ENCODE results near the gene TSFM.

The TSFM gene

GRCh38 chr12:57846577-57847319, 64.2 kb downstream of the TSFM start, which contains the start of gene CTDSP2:
Gene CTDSP2, minus strand, starts transcription at chr12:57846729. Its CDS starts 294 bp downstream, at chr12:57846435.
- no peak for TF ChIP-seq CTCF (IDR thresholded peaks at IDR 0.05)

All from LNCAP (cell line).